K562 (cell line): Measurements from ENCODE around the gene RRBP1. TPM values are rescaled to one million over a fixed set of nuclear protein-coding genes. Genes with fewer than 3 reads are reported as not detected.

ENCODE experiments used
- YY1 ChIP-seq, 3 experiments: IDR thresholded peaks; 2 replicates each; pipeline ENCODE4 v1.6.1; 2011; ENCODE audit warnings: low read length in 2 of 3, mild to moderate bottlenecking in 2 of 3, moderate library complexity in 2 of 3, borderline replicate concordance in 1 of 3, control low read depth in 1 of 3, low read depth in 1 of 3; ENCODE audit not compliant: insufficient read depth in 3 of 3, insufficient replicate concordance in 2 of 3, control insufficient read depth in 1 of 3, insufficient read length in 1 of 3; ENCODE audit errors: extremely low read depth in 1 of 3
- polyA plus RNA-seq, 8 experiments: library from polyadenylated mRNA; depleted of rRNA in 4 of 8; stranded (reverse) in 5 of 8; unstranded in 3 of 8; fragments of >200 nt; fragmentation: Nextera tagmentation in 2 of 8; fragmentation: Illumina TruSeq in 1 of 8; extraction: Ambion mirVana in 2 of 8; extraction: Trizol in 1 of 8; gene quantifications; 2 replicates each; pipeline versions ENCODE4 v1.2.1 to v1.2.3, GENCODE V29; 2011 to 2014; ENCODE audit warnings: inconsistent platforms in 1 of 8, missing spikeins in 1 of 8
- total RNA-seq, 7 experiments: library from RNA; depleted of rRNA in 6 of 7; stranded (reverse); fragments of >200 nt in 6 of 7; fragmentation: Illumina TruSeq in 2 of 7; extraction: Trizol in 2 of 7; gene quantifications; 2 replicates each; pipeline versions ENCODE4 v1.2.1 to v1.2.3, GENCODE V29; 2011 to 2021; ENCODE audit warnings: low replicate concordance in 1 of 7
- TF ChIP-seq, protein P1 (sequence below): fragments of 450-650 bp; IDR thresholded peaks from 2 replicates; pipeline ENCODE4 v1.6.1; 2016; ENCODE audit warnings: mild to moderate bottlenecking, moderate library complexity

The RRBP1 gene
- total and polyA plus RNA-seq, 9 of the 15 experiments (the other 6 are each of a cell fraction or from before 2014, with no cell fraction given), result 0.84 to 32.0 (median 17.6) TPM

DNA sequence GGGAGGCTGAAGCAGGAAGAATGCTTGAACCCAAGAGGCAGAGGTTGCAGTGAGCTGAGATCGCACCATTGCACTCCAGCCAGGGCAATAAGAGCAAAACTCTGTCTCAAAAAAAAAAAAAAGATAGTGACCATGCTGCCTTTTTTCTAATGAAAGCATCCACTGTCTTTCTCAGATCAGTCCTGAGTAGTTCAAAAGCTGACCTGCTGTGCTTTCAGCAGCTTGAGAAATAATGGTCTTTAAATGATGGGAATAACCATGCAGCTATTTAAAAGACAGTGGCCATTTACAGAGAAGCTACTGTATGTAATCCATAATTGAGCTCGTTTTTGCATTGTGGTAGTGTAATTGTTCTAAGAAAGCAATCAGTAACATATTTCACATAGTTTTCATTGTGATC lies 76.0 kb downstream of the RRBP1 start (continued):
- TF ChIP-seq YY1 (IDR thresholded peaks at IDR 0.05; ENCODE audit: borderline replicate concordance in 1 of 3, control insufficient read depth in 1 of 3, extremely low read depth in 1 of 3, insufficient read depth in 3 of 3, insufficient read length in 1 of 3, insufficient replicate concordance in 2 of 3, low read depth in 1 of 3, low read length in 2 of 3), result no peak
- TF ChIP-seq, protein P1, sequence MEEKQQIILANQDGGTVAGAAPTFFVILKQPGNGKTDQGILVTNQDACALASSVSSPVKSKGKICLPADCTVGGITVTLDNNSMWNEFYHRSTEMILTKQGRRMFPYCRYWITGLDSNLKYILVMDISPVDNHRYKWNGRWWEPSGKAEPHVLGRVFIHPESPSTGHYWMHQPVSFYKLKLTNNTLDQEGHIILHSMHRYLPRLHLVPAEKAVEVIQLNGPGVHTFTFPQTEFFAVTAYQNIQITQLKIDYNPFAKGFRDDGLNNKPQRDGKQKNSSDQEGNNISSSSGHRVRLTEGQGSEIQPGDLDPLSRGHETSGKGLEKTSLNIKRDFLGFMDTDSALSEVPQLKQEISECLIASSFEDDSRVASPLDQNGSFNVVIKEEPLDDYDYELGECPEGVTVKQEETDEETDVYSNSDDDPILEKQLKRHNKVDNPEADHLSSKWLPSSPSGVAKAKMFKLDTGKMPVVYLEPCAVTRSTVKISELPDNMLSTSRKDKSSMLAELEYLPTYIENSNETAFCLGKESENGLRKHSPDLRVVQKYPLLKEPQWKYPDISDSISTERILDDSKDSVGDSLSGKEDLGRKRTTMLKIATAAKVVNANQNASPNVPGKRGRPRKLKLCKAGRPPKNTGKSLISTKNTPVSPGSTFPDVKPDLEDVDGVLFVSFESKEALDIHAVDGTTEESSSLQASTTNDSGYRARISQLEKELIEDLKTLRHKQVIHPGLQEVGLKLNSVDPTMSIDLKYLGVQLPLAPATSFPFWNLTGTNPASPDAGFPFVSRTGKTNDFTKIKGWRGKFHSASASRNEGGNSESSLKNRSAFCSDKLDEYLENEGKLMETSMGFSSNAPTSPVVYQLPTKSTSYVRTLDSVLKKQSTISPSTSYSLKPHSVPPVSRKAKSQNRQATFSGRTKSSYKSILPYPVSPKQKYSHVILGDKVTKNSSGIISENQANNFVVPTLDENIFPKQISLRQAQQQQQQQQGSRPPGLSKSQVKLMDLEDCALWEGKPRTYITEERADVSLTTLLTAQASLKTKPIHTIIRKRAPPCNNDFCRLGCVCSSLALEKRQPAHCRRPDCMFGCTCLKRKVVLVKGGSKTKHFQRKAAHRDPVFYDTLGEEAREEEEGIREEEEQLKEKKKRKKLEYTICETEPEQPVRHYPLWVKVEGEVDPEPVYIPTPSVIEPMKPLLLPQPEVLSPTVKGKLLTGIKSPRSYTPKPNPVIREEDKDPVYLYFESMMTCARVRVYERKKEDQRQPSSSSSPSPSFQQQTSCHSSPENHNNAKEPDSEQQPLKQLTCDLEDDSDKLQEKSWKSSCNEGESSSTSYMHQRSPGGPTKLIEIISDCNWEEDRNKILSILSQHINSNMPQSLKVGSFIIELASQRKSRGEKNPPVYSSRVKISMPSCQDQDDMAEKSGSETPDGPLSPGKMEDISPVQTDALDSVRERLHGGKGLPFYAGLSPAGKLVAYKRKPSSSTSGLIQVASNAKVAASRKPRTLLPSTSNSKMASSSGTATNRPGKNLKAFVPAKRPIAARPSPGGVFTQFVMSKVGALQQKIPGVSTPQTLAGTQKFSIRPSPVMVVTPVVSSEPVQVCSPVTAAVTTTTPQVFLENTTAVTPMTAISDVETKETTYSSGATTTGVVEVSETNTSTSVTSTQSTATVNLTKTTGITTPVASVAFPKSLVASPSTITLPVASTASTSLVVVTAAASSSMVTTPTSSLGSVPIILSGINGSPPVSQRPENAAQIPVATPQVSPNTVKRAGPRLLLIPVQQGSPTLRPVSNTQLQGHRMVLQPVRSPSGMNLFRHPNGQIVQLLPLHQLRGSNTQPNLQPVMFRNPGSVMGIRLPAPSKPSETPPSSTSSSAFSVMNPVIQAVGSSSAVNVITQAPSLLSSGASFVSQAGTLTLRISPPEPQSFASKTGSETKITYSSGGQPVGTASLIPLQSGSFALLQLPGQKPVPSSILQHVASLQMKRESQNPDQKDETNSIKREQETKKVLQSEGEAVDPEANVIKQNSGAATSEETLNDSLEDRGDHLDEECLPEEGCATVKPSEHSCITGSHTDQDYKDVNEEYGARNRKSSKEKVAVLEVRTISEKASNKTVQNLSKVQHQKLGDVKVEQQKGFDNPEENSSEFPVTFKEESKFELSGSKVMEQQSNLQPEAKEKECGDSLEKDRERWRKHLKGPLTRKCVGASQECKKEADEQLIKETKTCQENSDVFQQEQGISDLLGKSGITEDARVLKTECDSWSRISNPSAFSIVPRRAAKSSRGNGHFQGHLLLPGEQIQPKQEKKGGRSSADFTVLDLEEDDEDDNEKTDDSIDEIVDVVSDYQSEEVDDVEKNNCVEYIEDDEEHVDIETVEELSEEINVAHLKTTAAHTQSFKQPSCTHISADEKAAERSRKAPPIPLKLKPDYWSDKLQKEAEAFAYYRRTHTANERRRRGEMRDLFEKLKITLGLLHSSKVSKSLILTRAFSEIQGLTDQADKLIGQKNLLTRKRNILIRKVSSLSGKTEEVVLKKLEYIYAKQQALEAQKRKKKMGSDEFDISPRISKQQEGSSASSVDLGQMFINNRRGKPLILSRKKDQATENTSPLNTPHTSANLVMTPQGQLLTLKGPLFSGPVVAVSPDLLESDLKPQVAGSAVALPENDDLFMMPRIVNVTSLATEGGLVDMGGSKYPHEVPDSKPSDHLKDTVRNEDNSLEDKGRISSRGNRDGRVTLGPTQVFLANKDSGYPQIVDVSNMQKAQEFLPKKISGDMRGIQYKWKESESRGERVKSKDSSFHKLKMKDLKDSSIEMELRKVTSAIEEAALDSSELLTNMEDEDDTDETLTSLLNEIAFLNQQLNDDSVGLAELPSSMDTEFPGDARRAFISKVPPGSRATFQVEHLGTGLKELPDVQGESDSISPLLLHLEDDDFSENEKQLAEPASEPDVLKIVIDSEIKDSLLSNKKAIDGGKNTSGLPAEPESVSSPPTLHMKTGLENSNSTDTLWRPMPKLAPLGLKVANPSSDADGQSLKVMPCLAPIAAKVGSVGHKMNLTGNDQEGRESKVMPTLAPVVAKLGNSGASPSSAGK, result no peak
